NCI-H2227 (cell line): ENCODE measurements around the gene NSMCE4A.
"Not testable (repeated sequence)": the region's sequence is repeated elsewhere in the genome, so short reads cannot be mapped to it uniquely, and the experiment has no call there.

Experiments used
- DNase-seq: peaks from one replicate; lab custom pipeline; 2025; ENCODE audit not compliant: unreplicated experiment; lab: John Stamatoyannopoulos, UW

The NSMCE4A gene

GRCh38 chr10:121974535-121975294, at the start of gene NSMCE4A:
TSS of gene NSMCE4A (minus strand) at chr10:121975217. CDS start at chr10:121975165, 52 bp downstream.
- peak; percentile 85 for DNase-seq

GRCh38 chr10:122023257-122023656, 48.2 kb upstream of the NSMCE4A start:
- DNase-seq: not testable (repeated sequence)

- DNase-seq: no peak
These were observed 47.3 kb upstream of the NSMCE4A start for GRCh38 chr10:122022276-122022675.

GRCh38 chr10:122021828-122022227, 46.8 kb upstream of the NSMCE4A start:
- no peak for DNase-seq

GRCh38 chr10:122021379-122021778, 46.4 kb upstream of the NSMCE4A start:
- no peak for DNase-seq

GRCh38 chr10:122020226-122020625, 45.2 kb upstream of the NSMCE4A start:
- no peak for DNase-seq

- peak; percentile 22 for DNase-seq
These were observed 44.5 kb upstream of the NSMCE4A start for GRCh38 chr10:122019414-122019975.

GRCh38 chr10:122018951-122019413, 44.0 kb upstream of the NSMCE4A start:
- no peak for DNase-seq

- no peak for DNase-seq
These were observed 43.5 kb upstream of the NSMCE4A start for GRCh38 chr10:122018491-122018890.

GRCh38 chr10:122017926-122018325, 42.9 kb upstream of the NSMCE4A start:
- DNase-seq: not testable (repeated sequence)

- no peak for DNase-seq
These were observed 39.7 kb upstream of the NSMCE4A start for GRCh38 chr10:122014652-122015248.

GRCh38 chr10:122013311-122013780, 38.3 kb upstream of the NSMCE4A start:
- no peak for DNase-seq

- DNase-seq: no peak
These were observed 37.7 kb upstream of the NSMCE4A start for GRCh38 chr10:122012731-122013130.

GRCh38 chr10:122010405-122011050, 35.5 kb upstream of the NSMCE4A start:
- DNase-seq: no peak

GRCh38 chr10:122007415-122007814, 32.4 kb upstream of the NSMCE4A start:
- no peak for DNase-seq

- DNase-seq: no peak
These were observed 26.7 kb upstream of the NSMCE4A start for GRCh38 chr10:122001698-122002097.

- no peak for DNase-seq
These were observed 24.3 kb upstream of the NSMCE4A start for GRCh38 chr10:121999301-121999700.

GRCh38 chr10:121998462-121998861, 23.4 kb upstream of the NSMCE4A start:
- DNase-seq: no peak

- no peak for DNase-seq
These were observed 19.5 kb upstream of the NSMCE4A start for GRCh38 chr10:121994429-121994941.

GRCh38 chr10:121991727-121992126, 16.7 kb upstream of the NSMCE4A start:
- not testable (repeated sequence) for DNase-seq

- no peak for DNase-seq
These were observed 15.1 kb upstream of the NSMCE4A start for GRCh38 chr10:121990015-121990677.
